ENCODE results near the gene BLMH. TPM values are rescaled to one million over a fixed set of nuclear protein-coding genes. Genes with fewer than 3 reads are reported as not detected.

BLMH gene
- total RNA-seq, 1 experiment from 2014 or later, result 92.8 TPM

DNA sequence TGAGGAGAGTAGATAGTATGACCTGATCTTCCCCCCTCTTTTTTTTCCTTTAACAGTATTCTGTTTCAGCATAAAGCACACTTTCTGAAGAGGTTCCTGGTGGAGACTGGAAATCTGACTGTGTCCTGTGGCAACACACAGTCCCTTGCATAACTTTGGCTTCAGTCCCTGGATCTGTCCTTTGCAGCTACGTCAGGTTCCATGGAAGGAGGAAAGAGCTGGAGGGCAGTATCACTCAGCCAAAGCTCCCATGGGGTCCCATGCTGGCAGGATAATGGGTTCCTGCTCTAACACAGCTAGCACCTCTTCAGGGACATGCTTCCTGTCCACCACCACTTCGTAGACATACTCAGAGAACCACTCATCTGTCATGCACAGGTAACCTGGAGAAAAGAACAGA lies 43.0 kb downstream of the BLMH start:
- no peaks in the 10 kb centered on the region for H3K4me1 ChIP-seq
- H3K27ac ChIP-seq, result no peak overlapping the region
- H3K4me3 ChIP-seq, result no peak overlapping the region
- H3K27me3 ChIP-seq, result no peaks in the 10 kb centered on the region
- H3K36me3 ChIP-seq, result peaks cover 49% of the 10 kb centered on the region
- no peak for DNase-seq
- no peaks in the 10 kb centered on the region for H3K9me3 ChIP-seq (replicated peaks)

DNA sequence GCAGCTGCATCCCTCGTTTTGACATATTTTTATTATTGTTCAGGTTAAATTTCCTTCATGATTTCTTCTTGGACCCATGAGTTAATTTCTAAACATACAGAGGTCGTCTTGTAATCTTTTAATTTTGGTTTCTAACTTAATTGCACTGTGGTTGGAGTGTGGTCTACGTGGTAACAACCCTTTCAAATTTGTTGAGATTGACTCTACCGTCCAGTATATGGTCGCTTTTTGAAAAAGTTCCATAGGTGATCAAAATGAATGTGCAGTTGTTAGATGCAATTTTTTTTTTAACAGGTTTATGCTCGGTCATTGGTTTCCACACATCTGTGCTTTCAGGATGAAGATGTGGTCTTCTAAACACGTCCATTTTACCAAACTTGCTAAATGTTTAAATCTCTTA lies 45.3 kb downstream of the BLMH start:
- no peak overlapping the region for H3K4me3 ChIP-seq

DNA sequence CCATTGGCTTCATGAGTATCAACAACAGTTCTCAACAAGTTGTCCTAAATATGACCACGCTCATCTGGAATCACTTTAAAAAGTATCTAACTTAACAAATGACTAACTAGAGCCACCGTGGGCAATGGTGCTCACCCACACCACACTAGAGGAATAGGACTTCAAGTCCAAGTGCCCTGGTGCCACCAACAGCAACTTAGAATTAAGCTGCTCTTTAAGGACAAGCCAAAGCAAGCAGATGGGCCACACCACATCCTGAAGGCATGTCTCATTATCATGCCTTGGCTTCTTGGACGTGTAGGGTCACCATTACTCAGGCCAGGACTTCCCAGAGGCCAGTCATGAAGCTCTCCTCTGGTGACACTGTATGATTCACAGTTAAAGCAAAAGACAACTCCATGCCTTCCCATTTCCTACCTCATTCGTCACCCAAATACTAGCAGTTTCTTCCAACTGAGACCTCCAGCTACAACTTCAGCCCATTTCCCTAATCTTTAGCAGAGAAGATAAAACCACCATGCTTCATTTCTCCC lies 46.8 kb downstream of the BLMH start:
- DNase-seq, result no peak
- H3K9me3 ChIP-seq (replicated peaks), result no peaks in the 10 kb centered on the region
- H3K36me3 ChIP-seq, result peaks cover 31% of the 10 kb centered on the region

More for the DNA sequence above, 45.3 kb downstream of the BLMH start:
- H3K4me1 ChIP-seq, result no peaks in the 10 kb centered on the region
- no peaks in the 10 kb centered on the region for H3K9me3 ChIP-seq (replicated peaks)
- no peaks in the 10 kb centered on the region for H3K27me3 ChIP-seq
- no peak overlapping the region for H3K27ac ChIP-seq
- no peak for DNase-seq
- peaks cover 45% of the 10 kb centered on the region for H3K36me3 ChIP-seq

DNA sequence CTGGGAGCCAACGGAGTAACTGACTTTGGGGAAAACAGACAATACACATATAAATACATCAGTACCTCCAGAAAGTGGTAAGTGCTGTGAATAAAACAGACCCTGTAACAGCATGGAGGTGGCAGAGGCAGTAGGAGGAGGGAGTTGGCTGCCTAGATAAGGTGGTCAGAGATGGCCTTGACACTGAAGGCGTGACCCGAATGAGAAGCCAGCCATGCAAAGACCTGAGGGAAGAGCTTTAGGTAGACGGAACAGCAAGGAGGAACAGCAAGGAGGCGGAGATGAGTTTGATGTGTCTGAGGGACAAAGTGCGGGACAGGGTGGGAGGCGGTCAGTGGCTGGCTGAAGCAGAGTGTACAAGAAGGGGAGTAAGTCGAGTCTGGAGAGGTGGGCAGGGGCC lies 48.2 kb downstream of the BLMH start:
- no peak overlapping the region for H3K27ac ChIP-seq
- no peaks in the 10 kb centered on the region for H3K9me3 ChIP-seq (replicated peaks)
- peaks cover 17% of the 10 kb centered on the region for H3K36me3 ChIP-seq
- peaks cover 2% of the 10 kb centered on the region; the same call in 1 of the 2 replicates for H3K4me1 ChIP-seq
- no peak for DNase-seq
- no peaks in the 10 kb centered on the region for H3K27me3 ChIP-seq
- no peak overlapping the region for H3K4me3 ChIP-seq

More for the DNA sequence above, 46.8 kb downstream of the BLMH start:
- Histone ChIP-seq H3K27me3 (no peaks in the 10 kb centered on the region), H3K4me3 (no peak overlapping the region), H3K27ac (no peak overlapping the region), H3K4me1 (no peaks in the 10 kb centered on the region; the same call in 1 of the 2 replicates)

DNA sequence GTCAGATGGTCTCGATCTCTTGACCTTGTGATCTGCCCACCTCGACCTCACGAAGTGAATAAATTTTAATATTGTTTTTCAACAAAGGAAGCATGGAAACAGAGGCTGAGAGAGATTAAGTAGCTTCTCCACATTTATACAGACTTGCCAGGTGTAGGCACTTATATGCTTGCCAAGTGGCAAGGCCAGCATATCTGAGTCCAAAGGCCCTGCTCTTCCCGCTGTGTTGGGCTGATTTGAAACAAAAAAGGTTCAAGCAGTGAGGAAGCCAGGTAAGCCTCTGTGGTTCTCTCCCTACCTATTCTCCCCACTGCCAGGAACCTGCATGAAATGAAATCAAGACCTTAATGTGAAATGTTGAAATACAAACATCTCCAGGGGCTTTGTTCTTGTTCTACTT lies 48.7 kb downstream of the BLMH start:
- Histone ChIP-seq H3K9me3 (replicated peaks) (no peaks in the 10 kb centered on the region), H3K36me3 (peaks cover 12% of the 10 kb centered on the region), H3K4me1 (peaks cover 2% of the 10 kb centered on the region; the same call in 1 of the 2 replicates), H3K27me3 (no peaks in the 10 kb centered on the region), H3K4me3 (no peak overlapping the region), H3K27ac (no peak overlapping the region)
- no peak for DNase-seq

DNA sequence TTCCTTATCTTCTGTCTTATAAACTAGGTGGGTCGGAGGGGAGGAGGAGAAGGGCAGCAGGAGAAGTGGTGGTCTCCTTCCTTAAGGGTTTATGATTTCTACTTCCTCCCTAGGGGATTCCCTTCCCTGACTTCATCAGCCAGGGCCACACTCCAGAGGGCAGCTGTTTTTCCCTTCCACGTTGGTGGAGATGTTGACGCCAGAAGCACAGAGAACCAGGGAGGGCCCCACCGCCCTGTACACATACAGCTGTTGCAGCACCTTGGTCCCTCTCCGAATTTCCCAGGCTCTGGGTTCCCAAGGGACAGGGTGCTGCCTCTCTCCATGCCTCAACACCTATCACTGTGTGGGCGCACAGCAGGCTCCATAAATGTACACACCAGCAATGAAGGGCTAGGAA lies 50.7 kb downstream of the BLMH start:
- Histone ChIP-seq H3K27ac (no peak overlapping the region), H3K4me3 (no peak overlapping the region), H3K9me3 (replicated peaks) (no peaks in the 10 kb centered on the region), H3K27me3 (peaks cover 6% of the 10 kb centered on the region; the same call in 1 of the 2 replicates), H3K4me1 (peaks cover 2% of the 10 kb centered on the region; the same call in 1 of the 2 replicates), H3K36me3 (no peaks in the 10 kb centered on the region)
- DNase-seq, result peak; percentile 56 to 66

DNA sequence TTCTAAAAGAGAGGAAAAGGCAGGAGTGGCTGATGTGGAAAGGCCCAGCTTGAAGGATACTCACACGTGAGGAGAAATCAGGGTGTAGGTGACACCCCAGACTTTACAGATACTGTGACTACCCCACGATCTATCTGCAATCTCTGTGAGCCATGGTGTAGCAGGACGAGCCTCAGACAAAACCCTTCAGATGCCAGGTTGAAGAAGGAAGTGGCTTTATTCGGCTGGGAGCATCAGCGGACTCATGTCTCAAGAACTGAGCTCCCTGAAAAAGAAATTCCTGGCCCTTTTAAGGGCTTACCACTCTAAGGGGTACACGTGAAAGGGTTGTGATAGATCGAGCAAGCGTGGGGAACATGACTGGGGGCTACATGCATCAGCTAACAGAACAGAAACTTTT lies 51.6 kb downstream of the BLMH start:
- DNase-seq, result no peak
- peaks cover 2% of the 10 kb centered on the region; the same call in 1 of the 2 replicates for H3K4me1 ChIP-seq
- H3K27me3 ChIP-seq, result peaks cover 9% of the 10 kb centered on the region; the same call in 1 of the 2 replicates
- H3K4me3 ChIP-seq, result no peak overlapping the region
- H3K27ac ChIP-seq, result no peak overlapping the region
- no peaks in the 10 kb centered on the region for H3K36me3 ChIP-seq
- no peaks in the 10 kb centered on the region for H3K9me3 ChIP-seq (replicated peaks)

DNA sequence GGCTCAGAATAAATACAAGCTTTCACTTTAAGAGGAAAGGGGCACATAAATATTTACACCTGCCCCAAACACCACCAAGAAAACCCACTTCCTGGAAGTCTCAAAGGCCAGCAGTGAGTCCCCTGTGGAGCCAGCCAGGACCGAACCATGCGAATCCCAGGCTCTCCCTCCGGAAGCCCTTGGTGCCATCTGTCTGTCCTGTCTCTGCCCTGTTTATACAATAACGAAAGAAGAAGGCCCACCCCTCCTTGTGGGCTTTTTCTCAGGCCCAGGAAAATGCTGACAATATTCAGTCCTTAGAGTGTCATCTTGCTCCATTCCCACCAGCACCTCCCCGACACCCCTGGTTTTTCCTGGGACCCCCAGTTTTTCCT lies 52.7 kb downstream of the BLMH start:
- no peak overlapping the region for H3K27ac ChIP-seq
- peaks cover 2% of the 10 kb centered on the region; the same call in 1 of the 2 replicates for H3K4me1 ChIP-seq
- H3K36me3 ChIP-seq, result no peaks in the 10 kb centered on the region
- no peaks in the 10 kb centered on the region for H3K9me3 ChIP-seq (replicated peaks)
- DNase-seq, result no peak
- peaks cover 15% of the 10 kb centered on the region; the same call in 1 of the 2 replicates for H3K27me3 ChIP-seq
- H3K4me3 ChIP-seq, result no peak overlapping the region

DNA sequence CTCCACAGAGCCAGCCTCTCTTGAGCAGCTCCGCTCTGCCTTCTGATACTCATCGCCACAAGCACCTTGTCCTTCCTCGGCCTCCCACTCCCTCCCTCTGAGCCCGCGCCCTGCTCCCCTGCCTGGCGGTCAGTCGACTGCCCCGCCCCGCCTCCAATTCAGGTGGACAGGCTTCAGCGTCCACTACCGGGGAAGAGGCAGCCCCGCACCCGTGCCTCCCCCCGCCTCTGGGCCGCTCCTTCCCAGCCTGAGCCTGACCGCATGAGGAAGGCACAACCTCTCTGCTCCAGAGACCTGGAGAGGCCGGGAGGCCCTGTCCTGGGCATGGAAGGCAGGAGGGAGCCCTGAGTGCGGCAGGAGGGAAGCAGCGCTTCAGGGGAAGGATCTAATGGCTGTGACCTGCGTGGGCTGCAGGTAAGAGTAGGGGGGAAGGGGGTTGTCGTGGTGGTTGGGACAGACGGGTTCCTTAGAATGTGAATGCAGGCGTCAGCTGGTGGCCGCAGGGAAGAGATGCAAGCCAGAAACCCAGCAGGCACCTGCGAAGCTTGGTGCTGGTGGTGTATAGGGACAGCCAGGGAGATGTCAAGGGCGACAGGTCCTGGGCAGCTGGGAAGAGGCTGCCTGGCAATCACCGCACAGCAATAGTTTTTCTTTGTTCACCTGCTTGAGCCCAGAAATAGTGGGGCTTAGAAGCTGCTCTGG lies 53.2 kb downstream of the BLMH start:
- Histone ChIP-seq H3K4me3 (no peak overlapping the region), H3K4me1 (peaks cover 2% of the 10 kb centered on the region; the same call in 1 of the 2 replicates), H3K9me3 (replicated peaks) (no peaks in the 10 kb centered on the region), H3K27me3 (peaks cover 18% of the 10 kb centered on the region), H3K36me3 (no peaks in the 10 kb centered on the region), H3K27ac (no peak overlapping the region)
- DNase-seq, result no peak

DNA sequence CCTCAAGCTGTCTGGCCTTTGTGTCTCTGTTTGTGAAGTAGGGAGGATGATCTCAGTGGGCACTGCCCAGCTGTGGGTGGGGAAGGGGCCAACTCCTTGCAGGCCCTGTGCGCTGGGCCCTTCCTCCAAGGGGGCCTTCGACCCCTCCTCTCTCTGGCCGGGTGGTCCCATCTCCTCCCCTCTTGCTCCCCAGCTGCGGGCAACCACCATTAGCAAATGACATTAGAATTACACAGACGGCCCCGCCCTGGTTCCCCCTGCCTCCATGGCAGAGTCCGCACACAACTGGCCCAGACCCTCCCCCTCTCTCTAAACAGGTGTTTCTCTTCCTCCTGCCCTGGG lies 53.8 kb downstream of the BLMH start:
- no peak overlapping the region for H3K4me3 ChIP-seq
- peaks cover 23% of the 10 kb centered on the region for H3K27me3 ChIP-seq
- H3K27ac ChIP-seq, result no peak overlapping the region
- H3K9me3 ChIP-seq (replicated peaks), result no peaks in the 10 kb centered on the region
- H3K4me1 ChIP-seq, result peaks cover 2% of the 10 kb centered on the region; the same call in 1 of the 2 replicates
- no peak for DNase-seq
- H3K36me3 ChIP-seq, result no peaks in the 10 kb centered on the region

DNA sequence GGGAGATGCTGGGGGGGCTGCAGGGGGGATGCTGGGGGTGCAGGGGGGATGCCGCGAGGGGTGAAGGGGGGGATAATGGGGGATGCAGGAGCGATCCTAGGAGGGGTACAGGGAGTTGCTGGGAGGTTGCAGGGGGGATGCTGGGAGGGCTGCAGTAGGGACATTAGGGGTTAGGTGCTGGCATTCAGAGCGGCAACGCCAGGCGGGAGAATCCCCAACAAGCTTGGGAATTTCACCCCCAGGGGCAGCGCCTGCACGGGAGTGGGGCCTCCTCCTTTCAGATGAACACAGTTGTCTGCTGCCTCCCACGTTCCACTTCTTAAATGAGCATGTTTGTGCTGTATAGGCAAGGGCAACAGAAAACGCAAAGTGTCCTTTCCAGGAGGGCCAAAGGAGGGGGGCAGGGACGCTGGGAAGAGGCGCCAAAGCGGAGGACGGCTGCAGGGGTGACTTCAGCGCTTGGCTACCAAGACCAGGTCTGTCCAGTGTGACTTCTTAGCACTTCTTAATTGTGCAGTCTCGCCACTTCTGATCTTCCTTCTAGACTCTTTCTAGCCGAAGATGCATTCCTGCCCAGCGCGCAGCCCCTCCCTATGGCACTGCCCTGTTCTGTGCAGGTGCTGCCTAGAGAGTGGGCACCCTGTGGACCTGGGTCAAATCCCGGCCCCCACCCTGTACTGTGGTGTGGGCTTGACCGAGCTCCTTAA lies 54.3 kb downstream of the BLMH start:
- Histone ChIP-seq H3K36me3 (no peaks in the 10 kb centered on the region), H3K4me1 (peaks cover 2% of the 10 kb centered on the region; the same call in 1 of the 2 replicates), H3K9me3 (replicated peaks) (no peaks in the 10 kb centered on the region), H3K4me3 (no peak overlapping the region), H3K27ac (no peak overlapping the region), H3K27me3 (peaks cover 27% of the 10 kb centered on the region)
- no peak for DNase-seq

DNA sequence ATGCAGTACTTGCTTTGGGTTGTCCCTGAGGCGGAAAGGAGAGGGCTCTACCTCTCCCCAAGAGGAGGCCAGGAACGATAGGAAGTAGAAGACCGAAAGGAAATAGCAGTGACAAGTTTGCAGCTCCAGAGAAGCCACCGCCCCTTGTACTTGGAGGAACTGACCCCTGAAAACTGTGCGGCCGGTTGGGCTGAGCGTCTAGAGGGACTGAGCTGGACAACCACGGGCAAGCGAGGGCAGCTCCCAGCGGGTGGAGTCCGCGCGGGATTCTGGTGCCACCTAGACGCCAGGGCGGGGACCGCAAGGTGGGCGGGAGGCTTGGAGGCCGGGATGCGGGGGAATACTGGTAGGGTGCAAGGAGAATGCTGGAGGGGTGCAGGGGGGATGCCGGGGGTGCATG lies 55.0 kb downstream of the BLMH start:
- Histone ChIP-seq H3K27me3 (peaks cover 27% of the 10 kb centered on the region), H3K4me1 (peaks cover 2% of the 10 kb centered on the region; the same call in 1 of the 2 replicates), H3K4me3 (no peak overlapping the region), H3K27ac (no peak overlapping the region), H3K9me3 (replicated peaks) (no peaks in the 10 kb centered on the region), H3K36me3 (no peaks in the 10 kb centered on the region)
- no peak for DNase-seq

DNA sequence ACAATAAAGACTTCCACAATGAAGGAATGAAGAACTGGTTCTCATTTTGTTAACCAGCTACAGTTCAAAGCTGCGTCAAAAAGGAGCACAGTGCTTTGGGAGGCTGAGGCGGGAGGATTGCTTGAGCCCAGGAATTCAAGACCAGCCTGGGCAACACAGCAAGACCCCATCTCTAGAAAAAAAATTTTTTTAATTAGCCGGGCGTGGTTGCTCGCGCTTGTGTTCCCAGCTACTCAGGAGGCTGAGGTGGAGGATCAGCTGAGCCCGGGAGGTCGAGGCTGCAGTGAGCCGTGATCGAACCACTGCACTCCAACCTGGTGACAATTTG lies 55.5 kb downstream of the BLMH start:
- no peak overlapping the region for H3K4me3 ChIP-seq
- H3K27me3 ChIP-seq, result peaks cover 27% of the 10 kb centered on the region

DNA sequence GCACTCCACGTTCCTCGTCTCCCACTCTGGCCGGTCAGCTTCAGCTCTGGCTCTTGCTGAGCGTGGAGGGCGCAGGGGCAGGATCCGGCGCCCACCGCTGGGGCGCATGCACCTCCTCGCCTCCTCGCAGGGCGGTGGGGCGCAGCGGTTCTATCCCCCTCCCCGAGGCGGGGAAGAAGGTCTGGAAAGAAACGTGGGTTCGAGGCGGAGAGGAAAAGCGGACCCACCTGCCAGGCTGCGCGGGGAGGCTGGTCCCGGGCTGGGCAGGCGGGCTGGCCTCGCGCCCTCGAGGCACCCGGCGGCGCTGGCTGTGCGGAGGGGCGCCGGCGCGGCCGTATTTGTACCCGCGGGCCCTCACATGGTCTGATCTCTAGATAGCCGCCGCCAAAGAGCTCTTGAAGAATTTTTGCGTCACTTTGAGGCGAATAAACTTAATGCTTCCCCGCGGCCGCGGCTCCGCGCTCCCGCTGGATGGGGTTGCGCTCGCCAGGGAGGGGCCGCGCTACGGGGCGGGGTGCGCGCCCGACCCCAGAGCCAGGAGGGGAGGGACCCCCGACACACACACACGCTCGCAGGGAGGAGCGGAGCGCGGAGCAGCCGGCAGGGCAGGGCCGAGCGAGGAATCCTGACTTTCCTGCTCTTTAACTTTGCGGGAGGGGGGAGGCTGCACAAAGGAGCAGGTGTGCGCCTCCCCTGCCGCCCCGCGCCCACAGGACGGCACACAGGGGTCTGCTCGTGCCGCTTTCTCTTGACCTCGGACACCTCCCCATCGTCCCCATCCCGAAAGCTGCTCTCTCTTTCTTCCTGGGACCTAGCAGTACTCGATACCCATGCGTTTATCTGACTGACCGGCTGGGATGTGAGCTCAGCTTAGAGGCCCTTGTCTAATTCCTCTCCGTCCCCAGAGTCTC lies 56.1 kb downstream of the BLMH start, which contains the start of gene SLC6A4:
TSS of gene SLC6A4 (minus strand) at position 312 of the 911 bp plus-strand sequence. CDS start 13,739 bp downstream, outside the sequence.
- no peaks in the 10 kb centered on the region for H3K36me3 ChIP-seq
- H3K27me3 ChIP-seq, result peaks cover 27% of the 10 kb centered on the region
- H3K4me3 ChIP-seq, result peak within 1 kb of the TSS; percentile 41
- H3K4me1 ChIP-seq, result peaks cover 2% of the 10 kb centered on the region; the same call in 1 of the 2 replicates
- H3K27ac ChIP-seq, result no peak within 1 kb of the TSS
- H3K9me3 ChIP-seq (replicated peaks), result no peaks in the 10 kb centered on the region
- peak in 1 of 2 experiments; percentile 22 for DNase-seq

More for the DNA sequence above, 55.5 kb downstream of the BLMH start:
- peaks cover 2% of the 10 kb centered on the region; the same call in 1 of the 2 replicates for H3K4me1 ChIP-seq
- H3K27ac ChIP-seq, result no peak overlapping the region
- no peak for DNase-seq
- no peaks in the 10 kb centered on the region for H3K9me3 ChIP-seq (replicated peaks)
- no peaks in the 10 kb centered on the region for H3K36me3 ChIP-seq

Data from SJCRH30 (cell line).